IMR-90 (cell line): ENCODE data around the gene GPR17. TPM values are rescaled to one million over a fixed set of nuclear protein-coding genes. Genes with fewer than 3 reads are reported as not detected.

Source experiments
- ATAC-seq: fragments of 200-7000 bp; cut with Tn5 transposase; 2 replicates; pipeline ENCODE4 v1.9.1; 2020; ENCODE audit warnings: low read depth, mild to moderate bottlenecking, moderate library complexity
- BruUV-seq: library from RNA; stranded (reverse); fragments of 400-500 nt; replicated peaks from 2 replicates; lab custom pipeline; 2021; lab: Mats Ljungman, UMichigan
- CTCF ChIA-PET: fragments of 300-600 bp; formaldehyde crosslinking; extraction: SDS; loops from one replicate; lab custom pipeline; 2021; ENCODE audit warnings: antibody characterized with exemption; lab: Yijun Ruan, JAX
- POLR2A ChIA-PET: fragments of 300-600 bp; sonication (Branson Sonifier 250); formaldehyde crosslinking; loops from one replicate; lab custom pipeline; 2022; ENCODE audit warnings: antibody characterized with exemption; ENCODE audit not compliant: unreplicated experiment; lab: Charles Lee
- DNase-seq: peaks from one replicate; pipeline ENCODE4 v3.0.0; 2013
- H2AFZ ChIP-seq: replicated peaks from 2 replicates; pipeline ENCODE3; 2013; ENCODE audit warnings: low read length, mild to moderate bottlenecking; ENCODE audit not compliant: poor library complexity
- H2AK5ac ChIP-seq: 2 replicates; pipeline ENCODE4 v1.6.1; 2013; ENCODE audit warnings: low read depth, low read length, inconsistent platforms
- H2AK9ac ChIP-seq: replicated peaks from 2 replicates; pipeline ENCODE3; 2013; ENCODE audit warnings: mild to moderate bottlenecking, low read depth, low read length, moderate library complexity; ENCODE audit not compliant: poor library complexity
- H2BK120ac ChIP-seq: 2 replicates; pipeline ENCODE4 v1.6.1; 2013; ENCODE audit warnings: low read depth, low read length, inconsistent platforms
- H2BK15ac ChIP-seq: 3 replicates; pipeline ENCODE4 v1.6.1; 2013; ENCODE audit warnings: low read depth, low read length, inconsistent platforms
- H2BK20ac ChIP-seq: 2 replicates; pipeline ENCODE4 v1.6.1; 2013; ENCODE audit warnings: low read depth, mild to moderate bottlenecking, inconsistent platforms, low read length, moderate library complexity
- H2BK5ac ChIP-seq: 2 replicates; pipeline ENCODE4 v1.6.1; 2013; ENCODE audit warnings: mild to moderate bottlenecking, low read depth, low read length, inconsistent platforms; ENCODE audit not compliant: poor library complexity, severe bottlenecking
- H3K14ac ChIP-seq: replicated peaks from 2 replicates; pipeline ENCODE4 v1.6.1; 2013; ENCODE audit warnings: low read depth, low read length, inconsistent platforms
- H3K18ac ChIP-seq: 2 replicates; pipeline ENCODE4 v1.6.1; 2013; ENCODE audit warnings: low read depth, low read length, control low read depth
- H3K23ac ChIP-seq: 2 replicates; pipeline ENCODE4 v1.6.1; 2013; ENCODE audit warnings: low read depth, low read length, inconsistent platforms
- H3K27ac ChIP-seq: 2 replicates; pipeline ENCODE4 v1.5.1; 2013; ENCODE audit warnings: mild to moderate bottlenecking, control low read depth, low read length; ENCODE audit not compliant: insufficient read depth
- H3K27me3 ChIP-seq: 2 replicates; pipeline ENCODE4 v1.6.1; 2013; ENCODE audit warnings: low read length; ENCODE audit not compliant: control insufficient read depth, insufficient read depth
- H3K36me3 ChIP-seq: 2 replicates; pipeline ENCODE4 v1.6.1; 2013; ENCODE audit warnings: low read length, mixed read lengths; ENCODE audit not compliant: control insufficient read depth, insufficient read depth
- H3K4ac ChIP-seq: 2 replicates; pipeline ENCODE4 v1.6.1; 2013; ENCODE audit warnings: low read depth, low read length, inconsistent platforms
- H3K4me1 ChIP-seq: 2 replicates; pipeline ENCODE4 v1.6.1; 2013; ENCODE audit warnings: low read length, mixed read lengths; ENCODE audit not compliant: control insufficient read depth, insufficient read depth
- H3K4me2 ChIP-seq: 2 replicates; pipeline ENCODE4 v1.6.1; 2013; ENCODE audit warnings: low read depth, mild to moderate bottlenecking, control low read depth, low read length, moderate library complexity
- H3K4me3 ChIP-seq: 2 replicates; pipeline ENCODE4 v1.5.1; 2013; ENCODE audit warnings: low read depth, mild to moderate bottlenecking, control low read depth, low read length, moderate library complexity; ENCODE audit not compliant: insufficient read depth
- H3K56ac ChIP-seq: 2 replicates; pipeline ENCODE4 v1.6.1; 2013; ENCODE audit warnings: low read length, inconsistent platforms; ENCODE audit not compliant: insufficient read depth; ENCODE audit errors: extremely low read depth
- H3K79me1 ChIP-seq, 2 experiments: 2 replicates each; pipeline ENCODE4 v1.6.1; 2013; ENCODE audit warnings: low read length in 2 of 2, inconsistent platforms in 1 of 2, low read depth in 1 of 2
- H3K9ac ChIP-seq: 2 replicates; pipeline ENCODE4 v1.6.1; 2013; ENCODE audit warnings: low read depth, low read length, control low read depth
- H3K9me1 ChIP-seq: 2 replicates; pipeline ENCODE4 v1.6.1; 2013; ENCODE audit warnings: low read length, inconsistent platforms; ENCODE audit not compliant: insufficient read depth
- H3K9me3 ChIP-seq: 2 replicates; pipeline ENCODE4 v1.6.1; 2013; ENCODE audit warnings: low read length; ENCODE audit not compliant: control insufficient read depth, insufficient read depth
- H4K20me1 ChIP-seq: 2 replicates; pipeline ENCODE4 v1.6.1; 2013; ENCODE audit warnings: low read length, inconsistent platforms; ENCODE audit not compliant: insufficient read depth
- H4K5ac ChIP-seq: 2 replicates; pipeline ENCODE4 v1.6.1; 2013; ENCODE audit warnings: mild to moderate bottlenecking, low read depth, low read length, control low read depth
- H4K8ac ChIP-seq, 2 experiments: 2 replicates each; pipeline ENCODE4 v1.6.1; 2013; ENCODE audit warnings: low read depth in 2 of 2, low read length in 2 of 2, control low read depth in 1 of 2, inconsistent platforms in 1 of 2
- H4K91ac ChIP-seq: 2 replicates; pipeline ENCODE4 v1.6.1; 2013; ENCODE audit warnings: low read depth, low read length, inconsistent platforms; ENCODE audit not compliant: insufficient read depth
- CTCF ChIP-seq: conservative IDR thresholded peaks from 2 replicates; pipeline ENCODE4 v1.5.1; 2012; ENCODE audit warnings: mild to moderate bottlenecking, low read depth, low read length, improper control_type of control experiment
- MAZ ChIP-seq: IDR thresholded peaks from 2 replicates; pipeline ENCODE4 v1.6.1; 2012; ENCODE audit warnings: low read depth, mild to moderate bottlenecking, low read length, improper control_type of control experiment, moderate library complexity, borderline replicate concordance
- MXI1 ChIP-seq: IDR thresholded peaks from 2 replicates; pipeline ENCODE4 v1.6.1; 2012; ENCODE audit warnings: low read depth, mild to moderate bottlenecking, low read length, moderate library complexity, borderline replicate concordance
- RAD21 ChIP-seq: IDR thresholded peaks from 2 replicates; pipeline ENCODE4 v1.6.1; 2012; ENCODE audit warnings: low read length, improper control_type of control experiment
- RCOR1 ChIP-seq: IDR thresholded peaks from 2 replicates; pipeline ENCODE4 v1.6.1; 2012; ENCODE audit warnings: mild to moderate bottlenecking, low read length, improper control_type of control experiment; ENCODE audit not compliant: insufficient replicate concordance
- SMC3 ChIP-seq: fragments of 150-350 bp; IDR thresholded peaks from 2 replicates; pipeline ENCODE4 v1.6.1; 2016; ENCODE audit warnings: low read depth, mild to moderate bottlenecking, antibody characterized with exemption, low read length, moderate library complexity
- USF2 ChIP-seq: fragments of 150-350 bp; IDR thresholded peaks from 2 replicates; pipeline ENCODE4 v1.6.1; 2017; ENCODE audit warnings: mild to moderate bottlenecking, antibody characterized with exemption, low read length, low read depth
- WGBS, 2 experiments: methylation state at CpG; one replicate each; pipeline versions ENCODE4 v1.1.5 to v1.1.7; 2013; ENCODE audit warnings: missing lambda C conversion rate in 2 of 2; ENCODE audit not compliant: insufficient read length in 1 of 2; ENCODE audit errors: extremely low coverage in 2 of 2; 5-methylcytosine and 5-hydroxymethylcytosine counted together
- dilution Hi-C: fragments of 300-500 bp; cut with HindIII; formaldehyde crosslinking; loops from one replicate; pipeline ENCODE4 v1.14.3; 2018; ENCODE audit warnings: low sequenced_read_pairs; ENCODE audit not compliant: unreplicated experiment
- in situ Hi-C: fragments of 300-500 bp; cut with MboI; formaldehyde crosslinking; loops from 3 replicates; pipeline ENCODE4 v1.14.3; 2019; ENCODE audit warnings: low sequenced_read_pairs, inconsistent platforms, mixed read lengths
- intact Hi-C: fragments of 100-400 bp; cut with micrococcal nuclease; formaldehyde crosslinking; loops from 2 replicates; pipeline ENCODE4 v1.10.0; 2022
- polyA plus RNA-seq, 3 experiments: library from polyadenylated mRNA; depleted of rRNA; stranded (reverse); fragments of >200 nt; gene quantifications; 2 replicates each; pipeline ENCODE4 v1.2.3, GENCODE V29; 2012; ENCODE audit warnings: low replicate concordance in 1 of 3
- total RNA-seq: library from RNA; depleted of rRNA; stranded (reverse); fragments of >200 nt; gene quantifications from 2 replicates; pipeline ENCODE4 v1.2.3, GENCODE V29; 2012

Gene GPR17
- total and polyA plus RNA-seq, 2 of the 4 experiments (the other 2 are of a cell fraction), result not detected

- H3K27me3 ChIP-seq, result no peaks in the 10 kb centered on the region
- peak; percentile 25; the same call in 1 of the 2 replicates for TF ChIP-seq SMC3
- TF ChIP-seq USF2, result no peak
- TF ChIP-seq MAZ, result peak; percentile 19; the same call in 1 of the 2 replicates
- TF ChIP-seq RCOR1, result no peak
- peak; percentile 35; the same call in 1 of the 2 replicates for TF ChIP-seq RAD21
- TF ChIP-seq MXI1, result no peak
- peak; percentile 31 for TF ChIP-seq CTCF
- no peak overlapping the region for H3K14ac ChIP-seq
- H2AK5ac ChIP-seq, result no peak overlapping the region
- no peaks in the 10 kb centered on the region for H3K9me3 ChIP-seq
- H2BK20ac ChIP-seq, result no peak overlapping the region
- H2BK5ac ChIP-seq, result no peak overlapping the region
- H3K4me1 ChIP-seq, result peaks cover 11% of the 10 kb centered on the region
- no peak overlapping the region for H2BK120ac ChIP-seq
- no peak for ATAC-seq
- H3K18ac ChIP-seq, result no peak overlapping the region
- intact Hi-C loops (no loop called here), dilution Hi-C loops (no loop called here), in situ Hi-C loops (no loop called here)
- BruUV-seq, result no TSS peak
- no peak overlapping the region for H3K4ac ChIP-seq
- no peak for DNase-seq
- peak overlapping the region; percentile 48 for H2AK9ac ChIP-seq
- no peak overlapping the region for H3K9ac ChIP-seq
- H3K4me3 ChIP-seq, result no peak overlapping the region
- peaks cover 2% of the 10 kb centered on the region; the same call in 1 of the 2 replicates for H3K36me3 ChIP-seq
- H4K91ac ChIP-seq, result no peak overlapping the region
- H4K5ac ChIP-seq, result no peak overlapping the region
- peak overlapping the region; percentile 59 for H2AFZ ChIP-seq
- H3K23ac ChIP-seq, result no peak overlapping the region
- peaks cover 0 to 11% of the 10 kb centered on the region in 2 experiments; a peak in 1 of 4 replicates for H3K79me1 ChIP-seq
- H4K8ac ChIP-seq, result no peak overlapping the region
- CTCF ChIA-PET, result interaction anchor here (1.7 kb wide), 1 partner anchor 48 kb away, joined by 3 read pairs; no protein-coding TSS in a partner anchor
- H3K27ac ChIP-seq, result no peak overlapping the region
- peaks cover 12% of the 10 kb centered on the region for H3K9me1 ChIP-seq
- H2BK15ac ChIP-seq, result no peak overlapping the region
- WGBS, 2 experiments, result 77% methylated on average over 14 of the region's 25 CpGs; no CpG with 5 or more reads in 1 of the 2 experiments
- no peak overlapping the region for H3K4me2 ChIP-seq
- no peaks in the 10 kb centered on the region; the same call in 1 of the 2 replicates for H4K20me1 ChIP-seq
- POLR2A ChIA-PET, result no interaction called here
- H3K56ac ChIP-seq, result no peak overlapping the region
Observed at GRCh38 chr2:127640082-127641072, 5.6 kb upstream of the GPR17 start.
